GM12878 (cell line): ENCODE data around the gene ZNF530.

Source experiments
- CTCF ChIP-seq, 3 experiments: IDR thresholded peaks in 2 of 3; conservative IDR thresholded peaks in 1 of 3; 2 replicates each; pipeline ENCODE4 v1.5.1; 2011; ENCODE audit warnings: low read depth in 3 of 3, low read length in 3 of 3, mild to moderate bottlenecking in 3 of 3, control low read depth in 2 of 3, moderate library complexity in 2 of 3, inconsistent platforms in 1 of 3, mixed read lengths in 1 of 3; ENCODE audit not compliant: control insufficient read depth in 2 of 3, insufficient read depth in 1 of 3; ENCODE audit errors: extremely low read depth in 1 of 3
- POLR2A ChIP-seq: IDR thresholded peaks from 2 replicates; pipeline ENCODE4 v1.6.1; 2011; ENCODE audit warnings: low read depth, mild to moderate bottlenecking, low read length

GRCh38 chr19:57655443-57655842 lies 55.8 kb downstream of the ZNF530 start:
- TF ChIP-seq POLR2A: no peak
- TF ChIP-seq CTCF (IDR thresholded peaks at IDR 0.05 in 2 of 3, conservative IDR thresholded peaks at IDR 0.05 in 1 of 3; ENCODE audit: control insufficient read depth in 2 of 3, extremely low read depth in 1 of 3, insufficient read depth in 1 of 3, low read depth in 3 of 3, low read length in 3 of 3): no peak
